Measurements from ENCODE around the gene DKK1. TPM values are rescaled to one million over a fixed set of nuclear protein-coding genes. Genes with fewer than 3 reads are reported as not detected.

Gene DKK1
- total and polyA plus RNA-seq, 2 donors (not counting 3 experiments of a cell fraction or from before 2014, with no cell fraction given), result 184 to 202 TPM

DNA sequence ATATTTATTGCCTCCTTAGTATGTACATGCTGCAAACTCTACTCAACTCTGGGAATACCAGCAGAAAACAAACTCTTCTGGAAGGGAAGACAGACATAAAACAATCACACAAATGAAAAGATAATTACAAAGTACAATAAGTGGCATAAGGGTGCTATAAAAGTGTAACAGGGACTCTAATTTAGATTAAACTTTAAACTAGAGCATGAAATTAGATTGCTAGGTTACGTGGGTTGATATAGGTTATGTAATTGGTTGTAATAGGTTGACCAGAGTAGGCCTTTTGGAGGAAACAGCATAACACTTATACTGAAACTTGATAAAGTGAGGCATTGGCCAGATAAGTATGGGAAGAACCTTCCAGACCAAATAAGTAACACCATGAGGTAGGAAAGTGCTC lies 26.2 kb upstream of the DKK1 start:
- CTCF ChIA-PET, result no interaction called here
- Histone ChIP-seq H3K9me3 (replicated peaks; ENCODE audit: control insufficient read depth, insufficient read depth, low read length) (no peaks in the 10 kb centered on the region), H2AFZ (ENCODE audit: low read depth, low read length) (no peak overlapping the region), H3K79me2 (ENCODE audit: control insufficient read depth, insufficient read depth, low read length) (no peaks in the 10 kb centered on the region), H3K9ac (replicated peaks; ENCODE audit: extremely low read depth, insufficient read depth, low read length) (no peak overlapping the region), H3K27ac (ENCODE audit: insufficient read depth, low read depth, low read length) (no peak overlapping the region), H3K36me3 (ENCODE audit: control insufficient read depth in 2 of 2, extremely low read depth in 1 of 2, insufficient read depth in 2 of 2, low read length in 2 of 2) (no peaks in the 10 kb centered on the region), H4K20me1 (replicated peaks; ENCODE audit: control insufficient read depth, extremely low read depth, insufficient read depth, low read length) (no peaks in the 10 kb centered on the region), H3K9me1 (replicated peaks; ENCODE audit: control insufficient read depth, extremely low read depth, insufficient read depth, low read length) (no peaks in the 10 kb centered on the region), H3K27me3 (ENCODE audit: control insufficient read depth in 2 of 2, insufficient read depth in 2 of 2, low read length in 2 of 2) (no peaks in the 10 kb centered on the region), H3K4me3 (replicated peaks in 1 of 3; ENCODE audit: insufficient read depth in 1 of 3, low read depth in 1 of 3, low read length in 3 of 3) (no peak overlapping the region), H3K4me2 (ENCODE audit: insufficient read depth, low read length) (no peak overlapping the region), H3K4me1 (ENCODE audit: control insufficient read depth, extremely low read depth, insufficient read depth, low read length) (no peaks in the 10 kb centered on the region)
- FAIRE-seq, result no peak
- POLR2A ChIA-PET, result no interaction called here
- no peak for DNase-seq (ENCODE audit: low read depth, low spot score)
- TF ChIP-seq FOS (IDR thresholded peaks at IDR 0.05; ENCODE audit: borderline replicate concordance, insufficient read depth, low read length), result no peak
- TF ChIP-seq POLR2A (IDR thresholded peaks at IDR 0.05; ENCODE audit: low read depth, low read length), result no peak
- TF ChIP-seq EZH2 (IDR thresholded peaks at IDR 0.05; ENCODE audit: borderline replicate concordance, low read depth, low read length, severe bottlenecking), result no peak
- no peak for TF ChIP-seq JUN (IDR thresholded peaks at IDR 0.05; ENCODE audit: borderline replicate concordance, insufficient read depth, insufficient read length, low read depth)
- TF ChIP-seq, protein P1, sequence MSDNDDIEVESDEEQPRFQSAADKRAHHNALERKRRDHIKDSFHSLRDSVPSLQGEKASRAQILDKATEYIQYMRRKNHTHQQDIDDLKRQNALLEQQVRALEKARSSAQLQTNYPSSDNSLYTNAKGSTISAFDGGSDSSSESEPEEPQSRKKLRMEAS (IDR thresholded peaks at IDR 0.05; ENCODE audit: insufficient read depth, insufficient read length), result no peak
- TF ChIP-seq, protein P2, sequence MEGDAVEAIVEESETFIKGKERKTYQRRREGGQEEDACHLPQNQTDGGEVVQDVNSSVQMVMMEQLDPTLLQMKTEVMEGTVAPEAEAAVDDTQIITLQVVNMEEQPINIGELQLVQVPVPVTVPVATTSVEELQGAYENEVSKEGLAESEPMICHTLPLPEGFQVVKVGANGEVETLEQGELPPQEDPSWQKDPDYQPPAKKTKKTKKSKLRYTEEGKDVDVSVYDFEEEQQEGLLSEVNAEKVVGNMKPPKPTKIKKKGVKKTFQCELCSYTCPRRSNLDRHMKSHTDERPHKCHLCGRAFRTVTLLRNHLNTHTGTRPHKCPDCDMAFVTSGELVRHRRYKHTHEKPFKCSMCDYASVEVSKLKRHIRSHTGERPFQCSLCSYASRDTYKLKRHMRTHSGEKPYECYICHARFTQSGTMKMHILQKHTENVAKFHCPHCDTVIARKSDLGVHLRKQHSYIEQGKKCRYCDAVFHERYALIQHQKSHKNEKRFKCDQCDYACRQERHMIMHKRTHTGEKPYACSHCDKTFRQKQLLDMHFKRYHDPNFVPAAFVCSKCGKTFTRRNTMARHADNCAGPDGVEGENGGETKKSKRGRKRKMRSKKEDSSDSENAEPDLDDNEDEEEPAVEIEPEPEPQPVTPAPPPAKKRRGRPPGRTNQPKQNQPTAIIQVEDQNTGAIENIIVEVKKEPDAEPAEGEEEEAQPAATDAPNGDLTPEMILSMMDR (IDR thresholded peaks at IDR 0.05; ENCODE audit: extremely low read depth in 1 of 2, insufficient read depth in 1 of 2, low read depth in 1 of 2, low read length in 2 of 2), result no peak
- no peak for TF ChIP-seq POLR2AphosphoS5 (IDR thresholded peaks at IDR 0.05; ENCODE audit: insufficient read depth, low read depth, low read length)
- TF ChIP-seq MYC (IDR thresholded peaks at IDR 0.05; ENCODE audit: low read depth, low read length), result no peak
- TF ChIP-seq GATA2 (IDR thresholded peaks at IDR 0.05; ENCODE audit: insufficient read depth, insufficient read length, low read depth, low read length), result no peak
- no TSS peak for BruUV-seq (replicated peaks)
- intact Hi-C loops (cut with micrococcal nuclease), result no loop called here
- dilution Hi-C loops (cut with MboI; ENCODE audit: extremely low pct_ligation_motif_present, low sequenced_read_pairs), result no loop called here

Measured in endothelial cell of umbilical vein (primary cell).